HepG2 (cell line): ENCODE data around the gene EARS2. TPM values are rescaled to one million over a fixed set of nuclear protein-coding genes. Genes with fewer than 3 reads are reported as not detected.

Experiments
- ATAC-seq: fragments of 200-7000 bp; cut with Tn5 transposase; 3 replicates; pipeline ENCODE4 v1.9.1; 2020; ENCODE audit warnings: mild to moderate bottlenecking, moderate library complexity
- BruUV-seq: library from RNA; stranded (reverse); fragments of 400-500 nt; replicated peaks from 2 replicates; lab custom pipeline; 2021; lab: Mats Ljungman, UMichigan
- CTCF ChIA-PET: fragments of 300-600 bp; formaldehyde crosslinking; extraction: SDS; loops from one replicate; lab custom pipeline; 2021; ENCODE audit warnings: low total read pairs, inconsistent platforms, low intra/inter-chr PET ratio; lab: Yijun Ruan, JAX
- POLR2A ChIA-PET: fragments of 350-600 bp; sonication (Branson Sonifier 250); formaldehyde crosslinking; loops from one replicate; lab custom pipeline; 2020; ENCODE audit warnings: antibody characterized with exemption, inconsistent platforms; lab: Yijun Ruan, JAX
- DNase-seq: peaks from one replicate; pipeline ENCODE4 v3.0.0-alpha.2; 2015; ENCODE audit warnings: low spot score
- FAIRE-seq: peaks from 3 replicates; lab custom pipeline; 2011; peaks lifted over from hg19 to GRCh38; lab: Jason Lieb, UNC
- H2AFZ ChIP-seq: one replicate; pipeline ENCODE4 v1.6.1; 2011; ENCODE audit warnings: low read length, inconsistent platforms
- H3K27ac ChIP-seq: fragments of 300-600 bp; 3 replicates; pipeline ENCODE4 v1.8.0; 2011; ENCODE audit warnings: mixed run types, mild to moderate bottlenecking, mixed read lengths, low read length, inconsistent platforms; ENCODE audit not compliant: insufficient read depth; ENCODE audit errors: extremely low read length
- H3K27me3 ChIP-seq, 2 experiments: fragments of 200-600 bp in 1 of 2; 2 replicates in 1 of 2; 3 replicates in 1 of 2; pipeline versions ENCODE4 v1.6.0 to v1.8.0; 2011; ENCODE audit warnings: low read length in 2 of 2, mild to moderate bottlenecking in 2 of 2, moderate library complexity in 2 of 2, inconsistent platforms in 1 of 2; ENCODE audit not compliant: insufficient read depth in 2 of 2, control insufficient read depth in 1 of 2
- H3K36me3 ChIP-seq, 2 experiments: fragments of 200-600 bp in 1 of 2; replicated peaks in 1 of 2; 2 replicates in 1 of 2; 3 replicates in 1 of 2; pipeline versions ENCODE4 v1.5.1 to v1.8.0; 2011; ENCODE audit warnings: low read length in 2 of 2, inconsistent platforms in 1 of 2; ENCODE audit not compliant: insufficient read depth in 2 of 2, control insufficient read depth in 1 of 2
- H3K4me1 ChIP-seq: 2 replicates; pipeline ENCODE4 v1.5.1; 2012; ENCODE audit warnings: low read length, inconsistent platforms; ENCODE audit not compliant: insufficient read depth
- H3K4me2 ChIP-seq: 2 replicates; pipeline ENCODE4 v1.6.0; 2011; ENCODE audit warnings: low read depth, low read length, inconsistent platforms
- H3K4me3 ChIP-seq, 3 experiments: fragments of 200-600 bp in 1 of 3; sonication (generic), shearing (Covaris generic) in 1 of 3; replicated peaks in 1 of 3; 2 replicates each; pipeline ENCODE4 v1.5.1; 2011 to 2016; ENCODE audit warnings: low read length in 3 of 3, inconsistent platforms in 2 of 3, low read depth in 2 of 3, mild to moderate bottlenecking in 2 of 3, control low read depth in 1 of 3, mixed read lengths in 1 of 3; ENCODE audit not compliant: insufficient read depth in 1 of 3
- H3K79me2 ChIP-seq: one replicate; pipeline ENCODE4 v1.6.1; 2011; ENCODE audit warnings: low read length, inconsistent platforms; ENCODE audit not compliant: insufficient read depth
- H3K9ac ChIP-seq: 2 replicates; pipeline ENCODE4 v1.6.0; 2011; ENCODE audit warnings: mild to moderate bottlenecking, low read depth, low read length, inconsistent platforms; ENCODE audit not compliant: insufficient read depth
- H3K9me3 ChIP-seq: 2 replicates; pipeline ENCODE4 v1.5.1; 2012; ENCODE audit warnings: mild to moderate bottlenecking, low read length
- H4K20me1 ChIP-seq: 2 replicates; pipeline ENCODE4 v1.6.0; 2011; ENCODE audit warnings: inconsistent platforms, mild to moderate bottlenecking, low read length, moderate library complexity; ENCODE audit not compliant: insufficient read depth
- CBX1 ChIP-seq: IDR thresholded peaks from one replicate; pipeline ENCODE4 v1.6.1; 2016; ENCODE audit warnings: antibody characterized with exemption, low read depth
- CBX2 ChIP-seq, 2 experiments: fragments of 200-600 bp in 1 of 2; sonication (generic); formaldehyde crosslinking in 1 of 2; IDR thresholded peaks; 2 replicates each; pipeline versions ENCODE4 v1.7.0 to v1.8.1; 2018 to 2022; ENCODE audit warnings: low read depth in 2 of 2, low read length in 1 of 2, mild to moderate bottlenecking in 1 of 2, missing genetic modification reagents in 1 of 2
- HMGA1 ChIP-seq: sonication (generic); formaldehyde crosslinking; conservative IDR thresholded peaks from 2 replicates; pipeline ENCODE4 v1.4.0; 2020; ENCODE audit warnings: missing genetic modification reagents
- MLX ChIP-seq: IDR thresholded peaks from 2 replicates; pipeline ENCODE4 v1.6.1; 2016
- MTF1 ChIP-seq: sonication (generic); formaldehyde crosslinking; IDR thresholded peaks from 2 replicates; pipeline ENCODE4 v1.5.0; 2020; ENCODE audit warnings: missing genetic modification reagents
- NFKBIZ ChIP-seq: IDR thresholded peaks from 2 replicates; pipeline ENCODE4 v1.6.1; 2018; ENCODE audit warnings: missing genetic modification reagents, missing compliant biosample characterization
- RNF2 ChIP-seq: fragments of 450-650 bp; conservative IDR thresholded peaks from 2 replicates; pipeline ENCODE4 v1.6.1; 2016; ENCODE audit warnings: low read depth
- SKI ChIP-seq: fragments of 450-650 bp; IDR thresholded peaks from one replicate; pipeline ENCODE4 v1.6.1; 2018; ENCODE audit warnings: mild to moderate bottlenecking; ENCODE audit not compliant: partially characterized antibody
- SP2 ChIP-seq: sonication (generic); formaldehyde crosslinking; IDR thresholded peaks from 2 replicates; pipeline ENCODE4 v1.5.1; 2020; ENCODE audit warnings: mild to moderate bottlenecking, missing genetic modification reagents
- U2AF2 ChIP-seq: fragments of 200-400 bp; formaldehyde crosslinking; IDR thresholded peaks from 2 replicates; pipeline ENCODE4 v1.6.1; 2017; ENCODE audit warnings: low read depth, mild to moderate bottlenecking, low read length
- WIZ ChIP-seq: sonication (generic); formaldehyde crosslinking; IDR thresholded peaks from 2 replicates; pipeline ENCODE4 v1.5.1; 2020; ENCODE audit warnings: mild to moderate bottlenecking, missing genetic modification reagents
- YEATS4 ChIP-seq: sonication (generic); formaldehyde crosslinking; IDR thresholded peaks from 2 replicates; pipeline ENCODE4 v1.4.0; 2020; ENCODE audit warnings: missing genetic modification reagents, borderline replicate concordance
- ZC3H13 ChIP-seq: sonication (generic); formaldehyde crosslinking; IDR thresholded peaks from 2 replicates; pipeline ENCODE4 v1.8.1; 2023; ENCODE audit warnings: mild to moderate bottlenecking, missing genetic modification reagents, moderate library complexity
- ZIK1 ChIP-seq: sonication (generic); formaldehyde crosslinking; IDR thresholded peaks from 2 replicates; pipeline ENCODE4 v1.5.0; 2020; ENCODE audit warnings: mild to moderate bottlenecking, low read depth, missing genetic modification reagents, borderline replicate concordance
- ZNF567 ChIP-seq: sonication (generic); formaldehyde crosslinking; IDR thresholded peaks from 2 replicates; pipeline ENCODE4 v1.8.1; 2023; ENCODE audit warnings: mild to moderate bottlenecking, missing genetic modification reagents, borderline replicate concordance
- ZNF616 ChIP-seq: sonication (generic); formaldehyde crosslinking; IDR thresholded peaks from 2 replicates; pipeline ENCODE4 v1.5.0; 2020; ENCODE audit warnings: low read depth, mild to moderate bottlenecking, missing genetic modification reagents
- ZNF619 ChIP-seq: sonication (generic); formaldehyde crosslinking; IDR thresholded peaks from 2 replicates; pipeline ENCODE4 v1.4.0; 2020; ENCODE audit warnings: mild to moderate bottlenecking, missing genetic modification reagents
- ZNF709 ChIP-seq: sonication (generic); formaldehyde crosslinking; IDR thresholded peaks from 2 replicates; pipeline ENCODE4 v1.5.0; 2020; ENCODE audit warnings: mild to moderate bottlenecking, missing genetic modification reagents
- WGBS: methylation state at CpG from one replicate; pipeline ENCODE4 v1.1.6; 2017; ENCODE audit warnings: low lambda C conversion rate; 5-methylcytosine and 5-hydroxymethylcytosine counted together
- in situ Hi-C: cut with HindIII; loops from 2 replicates; pipeline ENCODE4 v1.10.0; 2017; ENCODE audit warnings: low pct_unique_long_range_greater_than_20kb; ENCODE audit not compliant: extremely low pct_ligation_motif_present
- intact Hi-C: fragments of 100-400 bp; cut with micrococcal nuclease; formaldehyde crosslinking; loops from one replicate; pipeline ENCODE4 v1.10.0; 2022; ENCODE audit not compliant: unreplicated experiment
- polyA plus RNA-seq, 8 experiments: library from polyadenylated mRNA; depleted of rRNA in 3 of 8; stranded (reverse) in 7 of 8; unstranded in 1 of 8; fragments of >200 nt; fragmentation: Illumina TruSeq in 4 of 8; extraction: Trizol in 4 of 8; gene quantifications; 2 replicates each; pipeline versions ENCODE4 v1.2.1 to v1.2.3, GENCODE V29; 2011 to 2016; ENCODE audit warnings: low read depth in 4 of 8, missing spikeins in 1 of 8, mixed read lengths in 1 of 8; ENCODE audit not compliant: insufficient read depth in 1 of 8
- total RNA-seq, 5 experiments: library from RNA; depleted of rRNA; stranded (reverse); fragments of >200 nt; fragmentation: Illumina TruSeq; extraction: Trizol; gene quantifications; 2 replicates each; pipeline ENCODE4 v1.2.3, GENCODE V29; 2016; ENCODE audit warnings: low read depth in 1 of 5
- TF ChIP-seq, protein P1 (sequence below): sonication (generic); formaldehyde crosslinking; IDR thresholded peaks from 2 replicates; pipeline ENCODE4 v1.4.0; 2020; ENCODE audit warnings: missing genetic modification reagents
- TF ChIP-seq, protein P2 (sequence below): sonication (generic); formaldehyde crosslinking; IDR thresholded peaks from 2 replicates; pipeline ENCODE4 v1.4.0; 2020; ENCODE audit warnings: missing genetic modification reagents, borderline replicate concordance
- TF ChIP-seq, protein P3 (sequence below): sonication (generic); IDR thresholded peaks from 2 replicates; pipeline ENCODE4 v1.6.1; 2016; ENCODE audit warnings: low read depth, borderline replicate concordance

Gene EARS2
- total and polyA plus RNA-seq, 2 of the 13 experiments (the other 11 are each of a cell fraction or from before 2014, with no cell fraction given), result 49.4 to 80.4 TPM

GRCh38 chr16:23537390-23537789, 19.8 kb downstream of the EARS2 start:
- Histone ChIP-seq H3K27me3 (no peaks in the 10 kb centered on the region), H3K4me3 (no peak overlapping the region), H3K36me3 (peaks cover 40 to 58% of the 10 kb centered on the region in 2 experiments), H4K20me1 (no peaks in the 10 kb centered on the region), H3K27ac (peak overlapping the region; percentile 91), H3K4me2 (no peak overlapping the region), H2AFZ (no peak overlapping the region), H3K9ac (no peak overlapping the region), H3K4me1 (peaks cover 47% of the 10 kb centered on the region), H3K79me2 (peaks cover 4% of the 10 kb centered on the region), H3K9me3 (no peaks in the 10 kb centered on the region)
- in situ Hi-C loops, result no loop called here
- POLR2A ChIA-PET, result interaction anchor here (0.6 to 5.5 kb wide), 7 partner anchors 10 to 1163 kb away, joined by 3 to 64 read pairs (median 14); partner anchors contain the start of genes DCTN5, EARS2, NDUFAB1 and PALB2
- DNase-seq, result peak; percentile 83
- BruUV-seq, result no TSS peak
- WGBS, result 36% methylated on average over 3 of the region's 3 CpGs
- intact Hi-C loops, result no loop called here
- peak; percentile 44 for ATAC-seq
- FAIRE-seq, result no peak
- CTCF ChIA-PET, result no interaction called here
- TF ChIP-seq RNF2 (no peak), NFKBIZ (CRISPR knock-in tag) (no peak), YEATS4 (CRISPR knock-in tag) (no peak), ZIK1 (no peak), U2AF2 (no peak), ZNF619 (CRISPR knock-in tag) (no peak), CBX2 (IDR thresholded peaks at IDR 0.05; ENCODE audit: low read depth, low read length) (no peak), CBX2 (CRISPR knock-in tag; IDR thresholded peaks at IDR 0.05; ENCODE audit: low read depth) (no peak), ZC3H13 (CRISPR knock-in tag) (no peak), MTF1 (CRISPR knock-in tag) (no peak), MLX (CRISPR knock-in tag) (0 out of 2 replicates have a peak, but pooled peaks have one; percentile 22), CBX1 (no peak), SKI (peak; percentile 62), ZNF709 (CRISPR knock-in tag) (no peak), WIZ (CRISPR knock-in tag) (no peak), ZNF616 (no peak), HMGA1 (CRISPR knock-in tag) (no peak), SP2 (CRISPR knock-in tag) (no peak), ZNF567 (no peak)
- TF ChIP-seq, protein P1, sequence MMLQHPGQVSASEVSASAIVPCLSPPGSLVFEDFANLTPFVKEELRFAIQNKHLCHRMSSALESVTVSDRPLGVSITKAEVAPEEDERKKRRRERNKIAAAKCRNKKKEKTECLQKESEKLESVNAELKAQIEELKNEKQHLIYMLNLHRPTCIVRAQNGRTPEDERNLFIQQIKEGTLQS, result 0 out of 2 replicates have a peak, but pooled peaks have one; percentile 42
- TF ChIP-seq, protein P2, sequence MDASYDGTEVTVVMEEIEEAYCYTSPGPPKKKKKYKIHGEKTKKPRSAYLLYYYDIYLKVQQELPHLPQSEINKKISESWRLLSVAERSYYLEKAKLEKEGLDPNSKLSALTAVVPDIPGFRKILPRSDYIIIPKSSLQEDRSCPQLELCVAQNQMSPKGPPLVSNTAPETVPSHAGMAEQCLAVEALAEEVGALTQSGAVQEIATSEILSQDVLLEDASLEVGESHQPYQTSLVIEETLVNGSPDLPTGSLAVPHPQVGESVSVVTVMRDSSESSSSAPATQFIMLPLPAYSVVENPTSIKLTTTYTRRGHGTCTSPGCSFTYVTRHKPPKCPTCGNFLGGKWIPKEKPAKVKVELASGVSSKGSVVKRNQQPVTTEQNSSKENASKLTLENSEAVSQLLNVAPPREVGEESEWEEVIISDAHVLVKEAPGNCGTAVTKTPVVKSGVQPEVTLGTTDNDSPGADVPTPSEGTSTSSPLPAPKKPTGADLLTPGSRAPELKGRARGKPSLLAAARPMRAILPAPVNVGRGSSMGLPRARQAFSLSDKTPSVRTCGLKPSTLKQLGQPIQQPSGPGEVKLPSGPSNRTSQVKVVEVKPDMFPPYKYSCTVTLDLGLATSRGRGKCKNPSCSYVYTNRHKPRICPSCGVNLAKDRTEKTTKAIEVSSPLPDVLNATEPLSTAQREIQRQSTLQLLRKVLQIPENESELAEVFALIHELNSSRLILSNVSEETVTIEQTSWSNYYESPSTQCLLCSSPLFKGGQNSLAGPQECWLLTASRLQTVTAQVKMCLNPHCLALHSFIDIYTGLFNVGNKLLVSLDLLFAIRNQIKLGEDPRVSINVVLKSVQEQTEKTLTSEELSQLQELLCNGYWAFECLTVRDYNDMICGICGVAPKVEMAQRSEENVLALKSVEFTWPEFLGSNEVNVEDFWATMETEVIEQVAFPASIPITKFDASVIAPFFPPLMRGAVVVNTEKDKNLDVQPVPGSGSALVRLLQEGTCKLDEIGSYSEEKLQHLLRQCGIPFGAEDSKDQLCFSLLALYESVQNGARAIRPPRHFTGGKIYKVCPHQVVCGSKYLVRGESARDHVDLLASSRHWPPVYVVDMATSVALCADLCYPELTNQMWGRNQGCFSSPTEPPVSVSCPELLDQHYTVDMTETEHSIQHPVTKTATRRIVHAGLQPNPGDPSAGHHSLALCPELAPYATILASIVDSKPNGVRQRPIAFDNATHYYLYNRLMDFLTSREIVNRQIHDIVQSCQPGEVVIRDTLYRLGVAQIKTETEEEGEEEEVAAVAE, result no peak
- TF ChIP-seq, protein P3, sequence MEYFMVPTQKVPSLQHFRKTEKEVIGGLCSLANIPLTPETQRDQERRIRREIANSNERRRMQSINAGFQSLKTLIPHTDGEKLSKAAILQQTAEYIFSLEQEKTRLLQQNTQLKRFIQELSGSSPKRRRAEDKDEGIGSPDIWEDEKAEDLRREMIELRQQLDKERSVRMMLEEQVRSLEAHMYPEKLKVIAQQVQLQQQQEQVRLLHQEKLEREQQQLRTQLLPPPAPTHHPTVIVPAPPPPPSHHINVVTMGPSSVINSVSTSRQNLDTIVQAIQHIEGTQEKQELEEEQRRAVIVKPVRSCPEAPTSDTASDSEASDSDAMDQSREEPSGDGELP, result peak; percentile 60; the same call in 1 of the 2 replicates
